ENCODE measurements around the gene MINDY3.
"Not testable (repeated sequence)": the region's sequence is repeated elsewhere in the genome, so short reads cannot be mapped to it uniquely, and the experiment has no call there.

The MINDY3 gene

GRCh38 chr10:15856328-15857015, 3.8 kb downstream of the MINDY3 start:
- DNase-seq (ENCODE audit: low spot score), result no peak

- DNase-seq (ENCODE audit: low spot score), result no peak
Observed at GRCh38 chr10:15853800-15854199, 6.5 kb downstream of the MINDY3 start.

DNA sequence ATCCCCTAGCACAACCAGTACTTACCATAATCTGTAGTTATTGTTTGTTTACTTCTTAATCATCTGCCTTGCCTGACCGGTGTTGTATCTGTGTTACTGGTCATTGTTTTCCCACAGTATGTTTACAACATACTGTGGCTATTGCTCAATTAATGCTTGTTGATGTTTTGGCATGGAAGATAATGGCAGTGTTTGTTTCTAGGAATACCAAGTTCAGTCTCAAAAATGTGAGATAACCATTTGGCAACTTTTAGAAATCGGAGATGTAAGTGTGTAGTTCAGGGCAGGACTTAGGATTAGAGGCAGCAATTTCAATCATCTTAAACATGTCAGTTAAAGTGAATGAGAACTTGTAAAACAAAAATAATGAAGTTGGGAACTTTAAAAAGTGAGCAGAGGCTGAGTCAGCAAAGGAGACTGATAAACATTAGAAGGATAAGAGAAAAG, 8.2 kb downstream of the MINDY3 start:
- no peak for DNase-seq (ENCODE audit: low spot score)

DNA sequence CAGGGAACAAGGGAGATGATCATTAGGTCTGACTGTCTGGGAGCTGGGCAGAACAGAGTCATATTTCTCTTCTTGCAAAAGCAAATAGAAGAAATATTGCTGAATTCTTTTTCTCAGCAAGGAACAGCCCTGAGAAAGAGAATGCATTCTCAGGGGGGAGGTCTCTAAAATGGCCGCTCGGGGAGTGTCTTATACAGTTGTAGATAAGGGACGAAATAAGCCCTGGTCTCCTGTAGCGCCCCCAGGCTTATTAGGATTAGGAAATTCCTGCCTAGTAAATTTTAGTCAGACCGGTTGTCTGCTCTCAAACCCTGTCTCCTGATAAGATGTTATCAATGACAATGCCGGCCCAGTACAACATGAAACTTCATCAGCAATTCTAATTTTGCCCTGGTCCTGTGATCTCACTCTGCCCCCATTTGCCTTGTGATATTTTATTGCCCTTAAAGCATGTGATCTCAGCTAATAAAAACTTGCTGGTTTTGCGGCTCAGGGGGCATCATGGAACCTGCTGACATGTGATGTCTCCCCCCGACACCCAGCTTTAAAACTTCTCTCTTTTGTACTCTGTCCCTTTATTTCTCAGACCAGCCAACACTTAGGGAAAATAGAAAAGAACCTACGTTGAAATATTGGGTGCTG, 9.8 kb downstream of the MINDY3 start:
- DNase-seq (ENCODE audit: low spot score), result not testable (repeated sequence)

DNA sequence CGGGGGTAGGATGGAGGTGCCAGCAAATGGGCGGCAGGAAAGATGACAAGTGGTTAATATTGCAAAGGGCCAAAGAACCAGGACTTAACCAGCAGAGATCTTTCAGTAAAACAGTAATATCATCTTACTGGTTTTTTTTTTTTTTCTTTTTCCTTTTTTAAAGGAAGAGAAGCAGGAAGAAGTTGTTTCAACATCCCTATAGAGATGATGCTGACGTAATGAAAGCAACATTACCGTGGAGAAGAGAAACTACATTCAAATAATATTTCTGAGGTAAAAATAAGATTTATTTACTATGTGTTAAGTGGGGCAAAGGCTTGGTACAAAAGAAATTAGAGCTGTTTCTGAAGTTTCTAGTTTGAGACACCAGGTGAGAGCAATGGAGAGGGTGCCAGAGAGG, 11.0 kb downstream of the MINDY3 start:
- no peak for DNase-seq (ENCODE audit: low spot score)

GRCh38 chr10:15847481-15847880, 12.8 kb downstream of the MINDY3 start:
- DNase-seq (ENCODE audit: low spot score), result no peak

GRCh38 chr10:15844517-15844916, 15.8 kb downstream of the MINDY3 start:
- DNase-seq (ENCODE audit: low spot score), result no peak

DNA sequence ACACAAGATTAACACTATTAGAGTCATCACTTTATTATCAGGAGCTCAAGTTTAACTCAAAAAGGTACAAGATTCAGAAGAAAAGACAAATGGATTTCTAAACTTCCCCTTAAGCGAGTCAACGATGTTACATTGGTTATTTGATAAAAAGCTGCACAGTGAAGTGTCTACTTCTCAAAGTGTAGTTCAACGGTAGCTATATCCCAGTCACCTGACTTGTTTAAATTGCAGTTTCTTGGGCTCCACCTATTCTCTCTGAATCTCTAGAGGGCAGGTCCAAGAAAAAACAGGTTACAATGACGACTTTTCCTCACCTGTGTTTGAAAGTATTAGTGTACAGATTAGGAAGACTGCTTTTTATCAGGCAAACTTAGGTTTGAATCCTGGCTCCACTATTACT, 16.6 kb downstream of the MINDY3 start:
- DNase-seq (ENCODE audit: low spot score), result no peak

DNA sequence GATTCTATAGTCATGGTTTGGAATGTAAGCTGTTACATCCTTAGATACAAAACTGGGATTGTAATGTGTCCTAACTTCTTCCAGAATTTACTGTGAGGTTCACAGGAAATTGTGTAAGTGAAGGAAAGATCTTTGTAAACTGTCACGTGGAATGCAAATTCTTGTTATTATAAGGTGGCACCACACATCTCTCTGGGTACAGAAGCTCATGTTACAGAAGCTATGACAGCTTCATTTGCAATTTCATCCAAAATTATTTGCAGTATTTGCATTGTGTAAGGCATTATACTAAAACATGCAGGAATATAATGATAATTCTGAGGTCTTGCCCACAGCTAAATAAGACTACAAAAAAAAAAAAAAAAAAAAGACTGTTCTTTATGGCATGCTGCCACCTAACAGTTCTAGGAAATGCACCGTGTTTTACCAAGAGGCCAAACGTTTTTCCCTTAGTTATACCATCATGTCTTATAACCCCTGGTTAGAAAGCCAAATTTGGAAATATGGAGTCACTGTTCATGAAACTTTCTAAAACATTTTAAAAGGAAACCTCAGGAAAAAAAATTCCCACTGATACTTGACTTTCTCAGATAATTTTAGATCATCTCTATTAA, 17.6 kb downstream of the MINDY3 start:
- DNase-seq (ENCODE audit: low spot score), result no peak

GRCh38 chr10:15841696-15842095, 18.6 kb downstream of the MINDY3 start:
- no peak for DNase-seq (ENCODE audit: low spot score)

- no peak for DNase-seq (ENCODE audit: low spot score)
Observed at GRCh38 chr10:15836807-15837206, 23.5 kb downstream of the MINDY3 start.

- no peak for DNase-seq (ENCODE audit: low spot score)
Observed at GRCh38 chr10:15829495-15829894, 30.8 kb downstream of the MINDY3 start.

DNA sequence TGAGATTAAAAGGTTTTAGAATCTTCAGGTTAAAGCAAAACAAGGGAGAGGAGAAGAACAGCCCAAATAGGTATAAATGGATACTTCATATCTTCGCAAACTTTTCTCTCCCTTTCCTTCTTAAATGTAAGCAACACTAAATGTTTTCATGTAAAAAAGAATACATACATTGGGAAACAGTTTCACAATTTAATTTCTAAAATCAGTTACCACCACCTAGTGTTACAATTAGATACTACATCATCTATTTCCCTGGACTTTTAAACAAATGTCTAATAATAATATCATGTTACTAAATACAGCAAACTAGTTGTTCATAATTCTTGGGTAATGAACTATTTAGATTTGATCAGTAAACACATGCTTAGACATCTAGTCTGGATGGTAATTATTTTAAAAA, 35.8 kb downstream of the MINDY3 start:
- peak; percentile 2 for DNase-seq (ENCODE audit: low spot score)

DNA sequence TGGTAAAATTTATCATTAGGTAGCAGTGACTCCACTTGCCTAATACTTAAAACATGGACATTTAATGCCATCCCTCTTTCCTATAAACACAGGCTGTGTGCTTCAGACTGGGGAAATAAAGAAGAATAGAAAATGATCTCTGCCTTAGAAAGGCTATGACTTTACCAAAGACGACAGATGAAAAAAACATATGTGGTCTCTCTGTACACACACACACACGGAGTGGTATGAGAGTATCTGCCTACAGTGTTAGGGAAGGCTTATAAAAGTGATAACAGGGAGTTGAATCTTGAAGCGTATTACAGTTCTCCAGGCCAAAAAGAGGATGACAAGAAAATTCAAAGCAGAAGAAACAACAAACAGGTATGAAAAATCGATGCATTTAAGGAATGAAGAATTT, 38.2 kb downstream of the MINDY3 start:
- no peak for DNase-seq (ENCODE audit: low spot score)

DNA sequence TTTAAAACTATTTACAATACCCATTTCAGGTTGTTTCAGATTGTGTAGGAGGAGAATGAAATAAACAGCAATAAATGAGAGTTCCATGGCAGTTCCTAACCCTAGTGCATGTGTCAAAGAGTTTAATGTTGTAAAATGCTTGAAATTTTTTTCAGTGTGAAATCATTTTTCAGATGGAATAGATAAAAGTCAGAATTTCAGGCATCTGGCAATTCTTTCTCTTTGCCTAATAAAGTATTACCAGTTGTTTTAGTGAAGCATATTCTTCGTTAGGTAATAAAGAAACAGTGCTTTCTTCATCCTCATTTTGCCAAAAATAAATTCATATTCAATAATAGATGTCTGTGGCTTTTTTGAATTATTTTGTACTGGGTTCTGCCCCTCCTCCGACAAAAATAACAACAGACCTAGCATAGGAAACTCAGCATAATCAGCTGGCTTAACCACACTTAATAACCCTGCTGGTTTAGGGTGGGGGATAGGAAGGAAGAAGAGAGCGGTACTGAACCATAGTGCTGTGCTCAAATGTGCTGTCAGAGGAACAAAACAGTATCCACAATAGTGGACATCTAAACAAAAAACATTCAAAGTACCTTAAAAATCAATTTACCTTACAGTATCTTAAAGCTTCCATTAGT, 39.1 kb downstream of the MINDY3 start:
- DNase-seq (ENCODE audit: low spot score), result no peak

- no peak for DNase-seq (ENCODE audit: low spot score)
Observed at GRCh38 chr10:15817409-15818046, 42.8 kb downstream of the MINDY3 start.

GRCh38 chr10:15815242-15815885, 44.9 kb downstream of the MINDY3 start:
- no peak for DNase-seq (ENCODE audit: low spot score)

DNA sequence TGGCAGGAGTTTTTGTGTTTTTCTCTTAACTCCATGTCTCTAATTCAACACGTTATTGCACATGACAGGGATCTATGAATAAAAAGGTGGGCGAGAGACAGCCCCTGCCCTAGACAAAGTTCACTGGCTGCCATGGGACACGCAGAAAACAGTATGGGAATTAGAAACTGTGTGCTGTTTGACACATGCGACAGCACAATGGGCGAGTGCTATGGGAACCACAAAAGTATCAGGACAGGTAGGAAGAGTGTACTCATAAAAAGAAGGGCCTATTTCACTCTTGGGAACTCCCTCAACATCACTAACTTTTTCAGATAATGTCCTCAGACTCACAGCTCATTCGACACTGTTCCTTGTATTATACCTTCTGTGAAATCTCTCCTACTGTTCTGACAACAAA, 45.7 kb downstream of the MINDY3 start:
- no peak for DNase-seq (ENCODE audit: low spot score)

- no peak for DNase-seq (ENCODE audit: low spot score)
Observed at GRCh38 chr10:15813415-15813814, 46.9 kb downstream of the MINDY3 start.

DNA sequence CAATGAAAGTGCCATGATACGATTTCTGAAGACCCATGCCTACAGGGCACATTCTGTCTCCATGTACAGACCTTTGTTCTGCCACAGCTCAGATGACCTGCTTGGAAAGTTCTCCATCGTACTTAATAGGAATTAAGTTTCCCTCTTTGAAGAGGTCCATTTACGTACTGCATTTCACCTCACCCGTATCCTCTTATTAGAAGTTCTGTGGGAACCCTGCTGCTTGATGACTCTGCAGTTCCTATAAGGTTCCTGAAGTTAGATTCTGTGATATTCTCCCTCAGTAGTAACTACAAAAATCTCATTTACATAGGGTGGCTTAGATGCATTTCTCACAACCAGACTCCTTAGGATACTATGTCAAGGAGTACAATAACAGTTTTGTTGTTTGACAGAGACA, 50.9 kb downstream of the MINDY3 start:
- no peak for DNase-seq (ENCODE audit: low spot score)

GRCh38 chr10:15808204-15808797, 52.0 kb downstream of the MINDY3 start:
- DNase-seq (ENCODE audit: low spot score), result no peak
